Astrocyte (in vitro differentiated cells and primary cell): ENCODE results near the gene KRTAP10-2. TPM values are rescaled to one million over a fixed set of nuclear protein-coding genes. Genes with fewer than 3 reads are reported as not detected.

ENCODE experiments used
- DNase-seq: peaks from one replicate; pipeline ENCODE4 v3.0.0-alpha.2; 2010; ENCODE audit warnings: low read depth
- FAIRE-seq: peaks from 2 replicates; lab custom pipeline; 2011; peaks lifted over from hg19 to GRCh38; lab: Jason Lieb, UNC
- H2AFZ ChIP-seq: 2 replicates; pipeline ENCODE4 v1.6.0; 2012; ENCODE audit warnings: low read depth, low read length, inconsistent platforms
- H3K27ac ChIP-seq: 2 replicates; pipeline ENCODE4 v1.5.1; 2011; ENCODE audit warnings: low read depth, low read length, inconsistent platforms
- H3K27me3 ChIP-seq: 2 replicates; pipeline ENCODE4 v1.6.0; 2011; ENCODE audit warnings: low read length, inconsistent platforms; ENCODE audit not compliant: insufficient read depth
- H3K36me3 ChIP-seq: 2 replicates; pipeline ENCODE4 v1.5.1; 2011; ENCODE audit warnings: low read length, inconsistent platforms; ENCODE audit not compliant: insufficient read depth
- H3K4me1 ChIP-seq: 2 replicates; pipeline ENCODE4 v1.5.1; 2011; ENCODE audit warnings: low read length, inconsistent platforms; ENCODE audit not compliant: insufficient read depth
- H3K4me2 ChIP-seq: 2 replicates; pipeline ENCODE4 v1.6.0; 2012; ENCODE audit warnings: low read length, inconsistent platforms
- H3K4me3 ChIP-seq: 2 replicates; pipeline ENCODE4 v1.5.1; 2011; ENCODE audit warnings: low read depth, mild to moderate bottlenecking, low read length, inconsistent platforms; ENCODE audit not compliant: insufficient read depth
- H3K79me2 ChIP-seq: 2 replicates; pipeline ENCODE4 v1.6.0; 2012; ENCODE audit warnings: mild to moderate bottlenecking, low read length, inconsistent platforms; ENCODE audit not compliant: insufficient read depth
- H3K9ac ChIP-seq: 2 replicates; pipeline ENCODE4 v1.6.0; 2012; ENCODE audit warnings: mild to moderate bottlenecking, low read length, inconsistent platforms
- H3K9me3 ChIP-seq: 2 replicates; pipeline ENCODE4 v1.5.1; 2012; ENCODE audit warnings: low read depth, mild to moderate bottlenecking, low read length, inconsistent platforms; ENCODE audit not compliant: insufficient read depth
- H4K20me1 ChIP-seq: 2 replicates; pipeline ENCODE4 v1.6.0; 2012; ENCODE audit warnings: low read length, inconsistent platforms; ENCODE audit not compliant: insufficient read depth
- H3K27ac Mint-ChIP-seq: one replicate; pipeline ENCODE4 v1.8.0; 2021; ENCODE audit warnings: mild to moderate bottlenecking, mixed read lengths; ENCODE audit not compliant: unreplicated experiment
- H3K27me3 Mint-ChIP-seq: one replicate; pipeline ENCODE4 v1.8.0; 2021; ENCODE audit warnings: low read depth, mixed read lengths; ENCODE audit not compliant: unreplicated experiment
- H3K36me3 Mint-ChIP-seq: one replicate; pipeline ENCODE4 v1.8.0; 2021; ENCODE audit warnings: low read depth, mixed read lengths; ENCODE audit not compliant: unreplicated experiment
- H3K4me1 Mint-ChIP-seq: one replicate; pipeline ENCODE4 v1.8.0; 2021; ENCODE audit warnings: low read depth, mixed read lengths; ENCODE audit not compliant: unreplicated experiment
- H3K4me3 Mint-ChIP-seq: one replicate; pipeline ENCODE4 v1.8.0; 2021; ENCODE audit warnings: mild to moderate bottlenecking, moderate library complexity, mixed read lengths; ENCODE audit not compliant: unreplicated experiment
- H3K9me3 Mint-ChIP-seq: one replicate; pipeline ENCODE4 v1.8.0; 2021; ENCODE audit warnings: mild to moderate bottlenecking, mixed read lengths; ENCODE audit not compliant: unreplicated experiment
- EZH2 ChIP-seq: IDR thresholded peaks from 2 replicates; pipeline ENCODE4 v1.6.1; 2012; ENCODE audit warnings: mild to moderate bottlenecking, low read length, inconsistent platforms; ENCODE audit not compliant: insufficient read depth
- total RNA-seq: library from RNA; stranded (reverse); gene quantifications from 2 replicates; pipeline ENCODE4 v1.2.1, GENCODE V29; 2021
- TF ChIP-seq, protein P1 (sequence below): IDR thresholded peaks from 2 replicates; pipeline ENCODE4 v1.5.1; 2011; ENCODE audit warnings: low read depth, mild to moderate bottlenecking, inconsistent platforms, low read length, moderate library complexity; ENCODE audit not compliant: insufficient read depth

Gene KRTAP10-2
- total RNA-seq, 1 donor from 2014 or later = not detected

DNA sequence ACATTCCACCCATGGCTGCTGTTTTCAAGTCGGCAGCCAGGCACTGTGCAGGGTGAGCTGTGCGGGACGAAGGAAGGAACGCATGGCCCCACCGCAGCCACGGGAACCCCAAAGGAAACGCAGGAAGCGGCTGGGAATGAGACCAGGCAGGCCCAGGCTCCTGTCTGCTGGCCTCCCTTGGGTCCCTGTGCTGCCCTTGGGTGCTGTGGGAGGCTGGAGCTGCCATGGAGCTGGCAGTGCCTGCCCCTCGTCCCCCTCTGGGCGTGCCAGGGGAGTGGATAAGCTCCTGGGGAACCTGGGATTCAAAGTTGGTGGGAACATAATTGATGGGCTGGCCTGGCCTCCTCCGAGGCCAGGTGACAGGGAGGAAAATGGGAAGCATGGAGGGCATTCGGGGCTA, 17.0 kb upstream of the KRTAP10-2 start:
- Mint-ChIP-seq H3K27ac (no peak overlapping the region), H3K4me1 (peaks cover 3% of the 10 kb centered on the region), H3K9me3 (peaks cover 17% of the 10 kb centered on the region), H3K36me3 (peaks cover 6% of the 10 kb centered on the region), H3K27me3 (peaks cover 10% of the 10 kb centered on the region), H3K4me3 (no peak overlapping the region)
- H3K36me3 ChIP-seq = no peaks in the 10 kb centered on the region
- H3K27me3 ChIP-seq = no peaks in the 10 kb centered on the region
- H3K4me3 ChIP-seq = no peak overlapping the region
- no peak for FAIRE-seq
- H3K4me2 ChIP-seq = no peak overlapping the region
- no peaks in the 10 kb centered on the region for H3K79me2 ChIP-seq
- peaks cover 11% of the 10 kb centered on the region for H3K9me3 ChIP-seq
- no peak overlapping the region for H3K9ac ChIP-seq
- H3K27ac ChIP-seq = no peak overlapping the region
- H2AFZ ChIP-seq = no peak overlapping the region
- no peak for DNase-seq
- no peak for TF ChIP-seq EZH2
- H3K4me1 ChIP-seq = no peaks in the 10 kb centered on the region
- H4K20me1 ChIP-seq = no peaks in the 10 kb centered on the region

DNA sequence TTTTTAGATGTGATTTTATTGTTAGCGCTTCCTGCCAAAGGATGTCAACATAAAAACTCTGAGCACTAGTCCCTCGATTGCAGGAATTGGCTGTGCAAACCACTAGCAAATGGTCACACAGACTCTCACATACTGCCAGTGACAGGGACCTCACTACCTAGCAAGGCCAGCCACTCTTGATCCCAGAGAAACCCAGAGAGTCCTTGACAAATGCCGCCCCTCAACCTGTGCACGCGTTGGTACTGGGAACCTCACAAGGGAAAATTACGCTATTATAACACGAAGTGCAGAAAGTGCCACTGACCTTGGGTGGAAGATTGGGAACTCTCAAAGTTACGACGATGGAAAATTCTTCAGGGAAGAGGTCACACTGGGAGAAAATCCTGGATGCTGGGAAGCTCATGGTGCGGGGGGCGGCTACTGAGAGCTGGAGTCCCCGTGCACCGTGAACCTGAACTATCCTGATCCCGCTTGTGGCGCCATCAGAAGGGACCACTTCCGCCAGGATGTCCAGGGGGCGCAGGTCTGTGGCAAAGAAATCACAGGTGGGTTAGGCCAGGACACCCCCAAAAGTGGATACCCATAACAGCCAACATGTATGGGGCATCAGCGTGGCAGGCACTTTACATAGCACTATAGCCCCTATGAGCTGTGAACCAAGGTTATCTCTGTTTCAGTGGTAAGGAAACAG, 16.3 kb upstream of the KRTAP10-2 start:
- no peaks in the 10 kb centered on the region for H3K79me2 ChIP-seq
- no peak overlapping the region for H3K4me2 ChIP-seq
- DNase-seq = no peak
- Mint-ChIP-seq H3K27ac (no peak overlapping the region), H3K9me3 (peaks cover 17% of the 10 kb centered on the region), H3K4me1 (no peaks in the 10 kb centered on the region), H3K27me3 (peaks cover 10% of the 10 kb centered on the region), H3K36me3 (peaks cover 4% of the 10 kb centered on the region), H3K4me3 (no peak overlapping the region)
- H3K4me1 ChIP-seq = no peaks in the 10 kb centered on the region
- H3K36me3 ChIP-seq = no peaks in the 10 kb centered on the region
- FAIRE-seq = no peak
- H3K27ac ChIP-seq = no peak overlapping the region
- TF ChIP-seq EZH2 = no peak
- TF ChIP-seq, protein P1, sequence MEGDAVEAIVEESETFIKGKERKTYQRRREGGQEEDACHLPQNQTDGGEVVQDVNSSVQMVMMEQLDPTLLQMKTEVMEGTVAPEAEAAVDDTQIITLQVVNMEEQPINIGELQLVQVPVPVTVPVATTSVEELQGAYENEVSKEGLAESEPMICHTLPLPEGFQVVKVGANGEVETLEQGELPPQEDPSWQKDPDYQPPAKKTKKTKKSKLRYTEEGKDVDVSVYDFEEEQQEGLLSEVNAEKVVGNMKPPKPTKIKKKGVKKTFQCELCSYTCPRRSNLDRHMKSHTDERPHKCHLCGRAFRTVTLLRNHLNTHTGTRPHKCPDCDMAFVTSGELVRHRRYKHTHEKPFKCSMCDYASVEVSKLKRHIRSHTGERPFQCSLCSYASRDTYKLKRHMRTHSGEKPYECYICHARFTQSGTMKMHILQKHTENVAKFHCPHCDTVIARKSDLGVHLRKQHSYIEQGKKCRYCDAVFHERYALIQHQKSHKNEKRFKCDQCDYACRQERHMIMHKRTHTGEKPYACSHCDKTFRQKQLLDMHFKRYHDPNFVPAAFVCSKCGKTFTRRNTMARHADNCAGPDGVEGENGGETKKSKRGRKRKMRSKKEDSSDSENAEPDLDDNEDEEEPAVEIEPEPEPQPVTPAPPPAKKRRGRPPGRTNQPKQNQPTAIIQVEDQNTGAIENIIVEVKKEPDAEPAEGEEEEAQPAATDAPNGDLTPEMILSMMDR = no peak
- H4K20me1 ChIP-seq = no peaks in the 10 kb centered on the region
- no peak overlapping the region for H2AFZ ChIP-seq
- peaks cover 11% of the 10 kb centered on the region for H3K9me3 ChIP-seq
- H3K4me3 ChIP-seq = no peak overlapping the region
- H3K9ac ChIP-seq = no peak overlapping the region
- H3K27me3 ChIP-seq = no peaks in the 10 kb centered on the region

DNA sequence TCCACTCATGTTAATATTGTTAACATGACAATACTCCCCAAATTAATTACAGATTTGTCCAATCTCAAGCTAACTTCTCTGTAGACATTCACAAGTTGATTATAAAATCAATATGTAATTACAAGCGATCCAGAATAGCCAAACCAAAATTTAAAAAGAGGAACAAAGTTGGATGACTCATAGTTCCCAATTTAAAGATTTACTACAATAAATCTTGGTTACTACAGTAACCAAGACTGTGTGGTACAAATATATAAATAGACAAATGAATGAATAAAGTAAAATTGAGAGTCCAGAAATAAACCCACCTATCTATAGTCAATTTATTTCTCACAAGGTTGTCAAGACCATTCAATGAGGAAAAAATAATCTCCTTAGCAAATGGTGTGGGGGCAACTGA, 15.1 kb upstream of the KRTAP10-2 start:
- FAIRE-seq = no peak
- Mint-ChIP-seq H3K4me1 (no peaks in the 10 kb centered on the region), H3K27me3 (peaks cover 10% of the 10 kb centered on the region), H3K36me3 (peaks cover 2% of the 10 kb centered on the region), H3K27ac (no peak overlapping the region), H3K9me3 (peaks cover 15% of the 10 kb centered on the region), H3K4me3 (no peak overlapping the region)
- no peaks in the 10 kb centered on the region for H3K79me2 ChIP-seq
- H3K27ac ChIP-seq = no peak overlapping the region
- peaks cover 5% of the 10 kb centered on the region for H3K9me3 ChIP-seq
- no peaks in the 10 kb centered on the region for H3K27me3 ChIP-seq
- H2AFZ ChIP-seq = no peak overlapping the region
- no peaks in the 10 kb centered on the region for H4K20me1 ChIP-seq
- H3K4me3 ChIP-seq = no peak overlapping the region
- DNase-seq = no peak
- no peak overlapping the region for H3K4me2 ChIP-seq
- H3K9ac ChIP-seq = no peak overlapping the region
- no peaks in the 10 kb centered on the region for H3K36me3 ChIP-seq
- no peaks in the 10 kb centered on the region for H3K4me1 ChIP-seq
- TF ChIP-seq, protein P1 = no peak
- TF ChIP-seq EZH2 = no peak
